HG03097 (cell line): Measurements from ENCODE around the gene APP.

Source experiments
- ATAC-seq: cut with Tn5 transposase; IDR thresholded peaks from one replicate; pipeline ENCODE4 v1.9.1; 2021; ENCODE audit not compliant: unreplicated experiment, low FRiP score

Gene APP

GRCh38 chr21:25994758-25995163 is 175.8 kb downstream of the APP start:
- no peak for ATAC-seq

GRCh38 chr21:25988738-25989137 is 181.8 kb downstream of the APP start:
- ATAC-seq: no peak

GRCh38 chr21:25987531-25987930 is 183.0 kb downstream of the APP start:
- no peak for ATAC-seq

GRCh38 chr21:25986928-25987327 is 183.6 kb downstream of the APP start:
- no peak for ATAC-seq

GRCh38 chr21:25985990-25986389 is 184.6 kb downstream of the APP start:
- ATAC-seq: no peak

- ATAC-seq: no peak
Measured at GRCh38 chr21:25984538-25984937, 186.0 kb downstream of the APP start.

GRCh38 chr21:25983745-25984144 is 186.8 kb downstream of the APP start:
- no peak for ATAC-seq

- ATAC-seq: no peak
Measured at GRCh38 chr21:25980710-25981109, 189.9 kb downstream of the APP start.

GRCh38 chr21:25979845-25980616 is 190.5 kb downstream of the APP start:
- ATAC-seq: no peak

- ATAC-seq: no peak
Measured at GRCh38 chr21:25977068-25977611, 193.4 kb downstream of the APP start.

GRCh38 chr21:25974964-25975363 is 195.6 kb downstream of the APP start:
- no peak for ATAC-seq

GRCh38 chr21:25970254-25970930 is 200.2 kb downstream of the APP start:
- no peak for ATAC-seq

GRCh38 chr21:25967901-25968438 is 202.6 kb downstream of the APP start:
- ATAC-seq: peak; percentile 27

- peak; percentile 97 for ATAC-seq
Measured at GRCh38 chr21:25967181-25967900, 203.2 kb downstream of the APP start.

- ATAC-seq: no peak
Measured at GRCh38 chr21:25965951-25966707, 204.4 kb downstream of the APP start.

- no peak for ATAC-seq
Measured at GRCh38 chr21:25964926-25965325, 205.6 kb downstream of the APP start.

- no peak for ATAC-seq
Measured at GRCh38 chr21:25964015-25964414, 206.6 kb downstream of the APP start.

GRCh38 chr21:25963181-25963580 is 207.4 kb downstream of the APP start:
- ATAC-seq: no peak

GRCh38 chr21:25961042-25961441 is 209.5 kb downstream of the APP start:
- ATAC-seq: no peak

GRCh38 chr21:25960402-25960801 is 210.2 kb downstream of the APP start:
- ATAC-seq: no peak
